T-helper 2 cell treated with Interferon-gamma antibody and Interleukin-4, amounts not matched to agents 5 μg/mL and 100 μg/mL, for 36 hours (primary cell): ENCODE data around the gene CHMP5.

Source experiments
- DNase-seq: peaks from one replicate; pipeline ENCODE4 v3.0.0; 2021; ENCODE audit warnings: low spot score
- H3K27ac Mint-ChIP-seq: one replicate; pipeline ENCODE4 v1.8.0; 2021; ENCODE audit warnings: mild to moderate bottlenecking, mixed read lengths
- H3K27me3 Mint-ChIP-seq: one replicate; pipeline ENCODE4 v1.8.0; 2021; ENCODE audit warnings: low read depth, mixed read lengths
- H3K36me3 Mint-ChIP-seq: one replicate; pipeline ENCODE4 v1.8.0; 2021; ENCODE audit warnings: low read depth, mixed read lengths
- H3K4me1 Mint-ChIP-seq: one replicate; pipeline ENCODE4 v1.8.0; 2021; ENCODE audit warnings: low read depth, mixed read lengths
- H3K4me3 Mint-ChIP-seq: one replicate; pipeline ENCODE4 v1.8.0; 2022; ENCODE audit warnings: mild to moderate bottlenecking, moderate library complexity, mixed read lengths
- H3K9me3 Mint-ChIP-seq: one replicate; pipeline ENCODE4 v1.8.0; 2021; ENCODE audit warnings: mixed read lengths

CHMP5 gene

DNA sequence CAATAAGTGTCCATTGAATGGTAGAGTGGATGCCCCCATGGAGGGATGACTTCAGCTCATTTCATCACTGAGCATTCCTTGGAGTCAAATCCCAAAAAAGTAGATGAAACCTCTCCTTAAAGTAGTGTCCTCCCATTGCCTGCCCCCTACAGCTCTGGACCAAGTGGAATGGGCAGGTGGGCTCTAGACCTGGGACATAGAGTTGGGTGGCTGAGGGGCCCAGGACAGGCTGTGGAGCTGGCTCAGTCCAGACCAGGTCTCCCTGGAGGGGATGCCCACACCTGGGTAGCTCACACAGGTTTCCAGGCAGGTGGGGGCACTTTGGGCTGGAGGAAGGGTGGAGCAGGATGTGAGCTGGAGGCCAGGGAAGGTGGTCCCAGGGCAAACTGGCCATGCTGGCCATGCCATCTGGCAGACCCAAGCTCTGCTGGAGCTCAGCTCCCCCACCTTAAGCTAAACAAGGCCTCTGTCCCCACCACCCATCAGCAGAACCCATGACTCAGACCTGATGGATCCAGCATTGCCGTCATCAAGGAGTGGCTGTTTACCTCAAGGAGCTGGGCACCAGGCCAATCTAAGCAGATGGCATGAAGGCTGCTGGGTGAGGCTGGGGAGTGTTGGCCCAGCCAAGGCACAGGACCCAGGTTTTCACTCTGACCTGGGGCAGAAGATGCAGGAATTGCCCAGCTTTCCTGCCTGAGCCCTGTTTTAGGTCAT, 31.1 kb upstream of the CHMP5 start:
- Mint-ChIP-seq H3K27ac (no peak overlapping the region), H3K36me3 (no peaks in the 10 kb centered on the region), H3K4me1 (no peaks in the 10 kb centered on the region), H3K9me3 (no peaks in the 10 kb centered on the region), H3K4me3 (no peak overlapping the region), H3K27me3 (peaks cover 7% of the 10 kb centered on the region)
- no peak for DNase-seq

DNA sequence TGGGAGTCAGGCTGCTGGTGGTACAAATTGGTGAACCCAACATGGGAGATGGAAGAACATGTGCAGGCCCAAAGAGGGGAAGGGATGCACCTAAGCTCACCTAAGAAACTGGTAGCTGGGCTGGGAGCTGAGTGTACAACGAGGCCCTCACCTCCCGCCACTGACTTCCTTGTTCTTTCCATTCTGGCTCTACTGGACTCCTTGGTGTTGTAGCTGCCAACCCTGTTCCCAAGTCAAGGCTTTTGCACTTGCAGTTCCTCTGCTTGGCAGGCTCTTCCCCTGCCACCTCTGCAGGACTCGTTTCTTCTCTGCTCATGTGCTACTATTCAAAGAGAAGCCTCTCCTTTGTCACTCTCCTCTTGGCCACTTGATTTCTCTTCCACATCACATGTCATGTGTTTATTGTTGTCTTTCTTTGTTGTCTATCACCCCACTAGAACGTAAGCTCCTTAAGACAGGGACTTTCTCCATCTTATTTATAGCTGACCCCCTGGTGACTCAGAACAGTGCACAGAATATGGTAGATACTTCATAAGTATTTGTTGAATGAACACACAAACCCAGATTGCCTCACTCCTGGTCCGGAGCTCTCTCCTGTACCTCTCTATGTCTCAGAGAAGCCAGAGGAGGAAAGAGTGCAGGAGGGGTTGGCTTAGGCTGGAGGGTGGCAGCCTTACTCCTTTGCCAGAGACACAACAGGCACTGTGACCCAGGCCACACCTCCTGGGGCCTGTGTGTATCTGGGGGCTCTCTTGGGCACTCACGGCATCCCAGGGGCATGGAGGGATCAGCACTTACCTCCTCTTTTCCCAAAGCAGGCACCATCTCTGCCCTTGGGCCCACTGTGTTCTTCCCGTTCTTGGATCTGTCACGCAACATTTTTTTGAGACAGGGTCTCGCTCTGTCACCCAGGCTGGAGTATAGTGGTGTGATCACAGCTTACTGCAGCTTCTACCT, 30.1 kb upstream of the CHMP5 start:
- no peak for DNase-seq
- H3K27me3 Mint-ChIP-seq, result peaks cover 7% of the 10 kb centered on the region
- H3K27ac Mint-ChIP-seq, result no peak overlapping the region
- H3K36me3 Mint-ChIP-seq, result no peaks in the 10 kb centered on the region
- no peaks in the 10 kb centered on the region for H3K9me3 Mint-ChIP-seq
- no peak overlapping the region for H3K4me3 Mint-ChIP-seq
- H3K4me1 Mint-ChIP-seq, result peaks cover 1% of the 10 kb centered on the region

DNA sequence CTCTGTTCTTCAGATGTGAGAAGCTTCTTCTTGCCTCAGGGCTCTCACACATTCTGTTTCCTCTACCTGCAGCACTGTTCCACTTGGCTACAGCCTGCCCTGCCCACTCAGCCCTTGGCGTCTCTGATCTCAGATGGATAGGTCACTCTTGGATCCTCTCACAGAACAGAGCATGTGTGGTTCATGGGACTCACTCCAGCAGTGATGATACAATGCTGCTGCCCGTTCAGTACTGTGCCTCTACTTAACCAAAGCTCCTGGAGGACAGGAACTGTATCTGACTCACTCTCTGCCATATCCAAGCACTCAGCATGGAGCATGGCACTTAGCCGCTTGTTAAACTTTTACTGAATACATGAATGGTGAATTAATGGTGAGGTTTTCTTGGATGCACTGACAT, 28.3 kb upstream of the CHMP5 start:
- H3K9me3 Mint-ChIP-seq, result no peaks in the 10 kb centered on the region
- peaks cover 3% of the 10 kb centered on the region for H3K4me1 Mint-ChIP-seq
- no peak for DNase-seq
- no peak overlapping the region for H3K27ac Mint-ChIP-seq
- H3K4me3 Mint-ChIP-seq, result no peak overlapping the region
- peaks cover 10% of the 10 kb centered on the region for H3K27me3 Mint-ChIP-seq
- no peaks in the 10 kb centered on the region for H3K36me3 Mint-ChIP-seq

DNA sequence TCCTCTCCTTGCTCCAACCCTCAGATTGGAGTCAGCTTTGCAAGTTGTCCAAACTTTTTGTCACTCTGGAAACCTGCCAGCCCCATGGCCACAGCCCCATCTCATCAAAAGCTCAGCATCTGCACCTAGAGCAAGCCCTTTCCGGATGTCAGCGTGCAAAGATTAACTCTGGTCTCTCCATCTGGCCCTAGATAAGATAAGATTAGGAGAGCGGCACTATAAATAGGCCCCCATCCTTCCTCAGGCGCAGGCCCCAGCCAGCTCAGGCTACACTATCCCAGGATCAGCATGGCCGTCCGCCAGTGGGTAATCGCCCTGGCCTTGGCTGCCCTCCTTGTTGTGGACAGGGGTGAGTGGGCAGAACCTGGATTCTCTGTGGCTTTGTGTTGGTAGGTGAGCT, 24.9 kb upstream of the CHMP5 start, which contains the start of gene SPINK4:
Gene SPINK4 (plus strand): TSS at position 247 of the 400 bp plus-strand sequence. CDS start 42 bp downstream, at position 289.
- no peak within 1 kb of the TSS for H3K27ac Mint-ChIP-seq
- H3K27me3 Mint-ChIP-seq, result peaks cover 9% of the 10 kb centered on the region
- H3K4me3 Mint-ChIP-seq, result no peak within 1 kb of the TSS
- DNase-seq, result no peak
- no peaks in the 10 kb centered on the region for H3K36me3 Mint-ChIP-seq
- no peaks in the 10 kb centered on the region for H3K9me3 Mint-ChIP-seq
- H3K4me1 Mint-ChIP-seq, result peaks cover 3% of the 10 kb centered on the region

DNA sequence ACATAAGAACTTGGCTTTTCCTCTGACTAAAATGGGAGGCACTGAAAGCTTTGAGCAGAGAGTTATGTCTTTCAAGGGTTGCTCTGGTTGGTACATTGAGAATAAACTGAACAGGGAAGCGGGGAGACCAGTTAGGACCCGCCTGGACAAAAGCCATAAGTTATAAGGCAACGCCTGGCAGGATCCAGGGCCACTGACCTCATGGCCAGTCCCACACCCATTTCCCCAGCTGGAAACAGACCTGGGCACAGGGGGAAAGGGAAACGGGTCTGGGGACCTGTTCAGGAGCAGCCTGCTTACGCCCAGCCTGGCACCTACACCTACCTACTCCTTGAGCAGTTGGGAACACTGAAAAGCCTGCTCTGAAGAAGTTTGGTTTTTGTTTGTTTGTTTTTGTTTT, 23.6 kb upstream of the CHMP5 start:
- H3K27me3 Mint-ChIP-seq, result peaks cover 3% of the 10 kb centered on the region
- H3K4me3 Mint-ChIP-seq, result no peak overlapping the region
- no peak overlapping the region for H3K27ac Mint-ChIP-seq
- DNase-seq, result no peak
- no peaks in the 10 kb centered on the region for H3K36me3 Mint-ChIP-seq
- peaks cover 3% of the 10 kb centered on the region for H3K4me1 Mint-ChIP-seq
- H3K9me3 Mint-ChIP-seq, result no peaks in the 10 kb centered on the region

DNA sequence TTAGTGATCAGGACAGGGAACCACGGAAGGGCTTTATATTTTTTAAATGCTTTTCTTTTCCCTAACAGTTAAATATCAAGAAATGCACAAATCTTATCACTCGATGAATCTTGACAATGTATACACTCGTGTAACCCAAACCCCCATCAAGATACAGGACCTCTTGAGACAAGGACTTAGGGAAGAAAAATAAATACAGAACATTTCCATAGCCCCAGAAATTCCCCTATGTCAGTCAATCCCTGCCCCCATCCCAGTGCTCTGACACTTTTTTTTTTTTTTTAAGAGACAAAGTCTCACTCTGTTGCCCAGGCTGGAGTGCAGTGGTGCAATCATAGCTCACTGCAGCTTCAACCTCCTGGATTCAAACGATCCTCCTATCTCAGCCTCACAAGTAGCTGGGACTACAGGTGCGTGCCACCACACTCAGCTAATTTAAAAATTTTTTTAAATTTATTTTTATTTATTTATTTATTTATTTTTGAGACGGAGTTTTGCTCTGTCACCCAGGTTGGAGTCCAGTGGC, 22.2 kb upstream of the CHMP5 start:
- no peak overlapping the region for H3K4me3 Mint-ChIP-seq
- no peak overlapping the region for H3K27ac Mint-ChIP-seq
- H3K27me3 Mint-ChIP-seq, result peaks cover 3% of the 10 kb centered on the region
- no peak for DNase-seq
- H3K4me1 Mint-ChIP-seq, result peaks cover 3% of the 10 kb centered on the region
- H3K36me3 Mint-ChIP-seq, result peaks cover 3% of the 10 kb centered on the region
- no peaks in the 10 kb centered on the region for H3K9me3 Mint-ChIP-seq

DNA sequence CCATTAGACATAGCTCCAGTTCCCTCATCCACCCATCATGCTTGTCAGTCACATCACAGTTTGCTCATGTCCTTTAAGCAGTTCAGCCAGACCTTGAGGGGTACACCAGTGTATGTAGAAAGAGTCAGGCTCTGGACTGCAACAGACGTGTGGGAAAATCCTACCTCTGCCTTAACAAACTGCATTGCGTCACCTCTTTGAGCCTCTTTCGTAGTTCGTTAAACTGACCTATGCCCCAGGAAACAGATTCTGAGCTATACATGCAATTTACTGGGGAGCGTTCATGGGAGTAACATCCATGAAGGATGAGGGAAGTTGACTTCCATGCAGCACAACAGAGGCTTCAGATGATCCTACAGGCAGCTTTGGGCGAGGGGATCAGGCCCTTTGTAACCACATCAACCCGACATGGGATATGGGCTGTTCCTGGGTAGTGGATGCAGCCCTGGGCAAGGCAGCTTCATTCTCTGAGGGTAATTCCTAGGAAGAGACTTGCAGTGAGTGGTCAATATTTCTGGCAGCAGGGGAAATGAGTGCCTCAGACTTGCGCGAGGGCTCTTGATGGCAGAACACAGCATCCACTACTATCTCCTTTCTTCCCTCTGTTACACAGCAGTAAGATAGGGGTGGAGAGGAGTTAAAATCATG, 20.6 kb upstream of the CHMP5 start:
- Mint-ChIP-seq H3K36me3 (peaks cover 3% of the 10 kb centered on the region), H3K9me3 (no peaks in the 10 kb centered on the region), H3K4me3 (no peak overlapping the region), H3K27me3 (peaks cover 3% of the 10 kb centered on the region), H3K27ac (no peak overlapping the region), H3K4me1 (peaks cover 3% of the 10 kb centered on the region)
- no peak for DNase-seq

DNA sequence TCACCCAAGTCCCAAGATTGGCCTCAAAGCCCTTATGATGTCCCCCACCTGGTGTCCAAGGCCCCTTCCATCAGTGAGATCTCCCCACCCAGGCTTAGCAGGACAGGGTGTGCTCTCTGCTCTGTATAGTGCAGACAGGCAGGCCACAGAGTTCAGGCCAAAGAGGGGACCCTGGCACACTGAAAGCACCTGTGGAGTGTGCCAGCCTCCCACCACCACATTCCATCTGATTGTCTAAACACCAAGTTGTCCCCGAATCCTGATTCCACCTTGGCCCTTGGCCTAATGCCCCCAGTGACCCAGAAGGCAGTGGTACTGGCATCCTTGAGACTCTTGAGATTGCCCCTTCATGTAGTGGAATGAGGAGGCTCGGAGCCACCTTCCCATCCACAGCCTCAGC, 19.5 kb upstream of the CHMP5 start:
- Mint-ChIP-seq H3K9me3 (no peaks in the 10 kb centered on the region), H3K4me1 (no peaks in the 10 kb centered on the region), H3K36me3 (peaks cover 3% of the 10 kb centered on the region), H3K27me3 (peaks cover 3% of the 10 kb centered on the region), H3K4me3 (no peak overlapping the region), H3K27ac (no peak overlapping the region)
- DNase-seq, result no peak

DNA sequence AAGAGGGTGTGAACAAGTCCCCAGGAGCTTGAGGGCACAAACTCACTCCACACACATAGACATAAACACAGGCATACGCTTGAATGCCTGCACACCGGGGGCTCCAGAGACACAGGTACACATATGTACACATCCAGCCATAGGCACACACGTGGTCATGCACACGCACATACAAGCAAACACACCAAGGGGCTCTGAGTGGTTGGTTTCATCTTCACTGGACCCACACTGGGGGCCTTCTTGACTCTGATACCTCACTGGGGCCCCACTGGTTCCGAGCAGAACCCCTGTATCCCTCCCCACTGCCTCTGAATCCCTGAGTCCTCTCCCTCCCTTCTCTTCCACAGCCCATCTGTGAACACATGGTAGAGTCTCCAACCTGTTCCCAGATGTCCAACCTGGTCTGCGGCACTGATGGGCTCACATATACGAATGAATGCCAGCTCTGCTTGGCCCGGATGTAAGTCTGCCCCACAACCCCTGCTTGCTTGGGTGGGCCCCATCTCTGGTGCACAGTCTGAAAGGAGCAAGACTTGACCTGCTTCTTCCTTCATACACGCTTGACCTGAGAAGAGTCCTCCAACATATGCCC, 18.5 kb upstream of the CHMP5 start:
- H3K36me3 Mint-ChIP-seq, result peaks cover 5% of the 10 kb centered on the region
- DNase-seq, result no peak
- H3K27ac Mint-ChIP-seq, result no peak overlapping the region
- H3K9me3 Mint-ChIP-seq, result no peaks in the 10 kb centered on the region
- no peaks in the 10 kb centered on the region for H3K4me1 Mint-ChIP-seq
- H3K27me3 Mint-ChIP-seq, result no peaks in the 10 kb centered on the region
- H3K4me3 Mint-ChIP-seq, result no peak overlapping the region

DNA sequence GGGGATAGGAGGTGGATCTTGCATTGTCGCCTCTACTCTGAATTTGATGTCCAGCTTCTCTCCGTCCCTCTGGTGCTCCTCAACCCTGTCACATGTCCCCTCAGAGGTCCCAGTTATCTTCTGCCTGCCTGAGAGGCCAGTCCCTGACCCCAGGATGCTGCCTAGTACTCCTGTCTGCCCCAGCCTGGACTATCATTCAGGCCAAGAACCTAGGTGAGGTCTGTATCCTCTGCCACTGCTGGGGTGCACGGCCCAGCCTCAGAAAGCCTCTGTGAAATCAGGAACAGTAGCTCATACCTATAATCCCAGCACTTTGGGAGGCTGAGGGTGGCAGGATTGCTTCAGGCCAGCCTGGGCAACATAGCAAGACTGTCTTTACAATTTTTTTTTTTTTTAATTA, 16.2 kb upstream of the CHMP5 start:
- no peak overlapping the region for H3K27ac Mint-ChIP-seq
- H3K36me3 Mint-ChIP-seq, result peaks cover 17% of the 10 kb centered on the region
- no peaks in the 10 kb centered on the region for H3K27me3 Mint-ChIP-seq
- no peaks in the 10 kb centered on the region for H3K9me3 Mint-ChIP-seq
- DNase-seq, result no peak
- H3K4me3 Mint-ChIP-seq, result no peak overlapping the region
- H3K4me1 Mint-ChIP-seq, result no peaks in the 10 kb centered on the region

DNA sequence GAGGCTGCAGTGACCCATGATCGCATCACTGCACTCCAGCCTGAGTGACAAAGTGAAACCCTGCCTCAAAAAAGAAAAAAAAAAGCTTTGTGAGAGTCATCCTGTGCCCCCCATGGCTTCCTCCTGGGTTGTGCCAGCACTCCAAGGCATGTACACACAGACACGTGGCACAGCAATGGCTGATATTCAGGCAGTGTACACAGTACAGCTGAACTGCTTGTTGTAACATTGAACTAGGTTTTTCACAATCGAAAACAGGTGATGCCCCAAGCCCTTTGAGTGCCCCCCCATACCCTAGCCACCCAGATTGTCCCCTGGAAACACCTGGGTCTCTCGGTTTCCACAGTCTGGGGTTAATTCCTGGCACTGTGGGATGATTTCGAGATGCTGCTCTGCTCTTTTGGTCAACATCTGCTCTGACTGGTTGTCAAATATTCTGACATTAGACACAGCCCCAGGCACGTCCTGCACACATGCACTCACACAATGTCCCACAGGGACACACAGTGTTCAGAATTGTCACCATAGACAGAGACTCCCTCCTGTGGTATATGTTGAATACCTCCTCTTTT, 15.7 kb upstream of the CHMP5 start:
- Mint-ChIP-seq H3K27me3 (no peaks in the 10 kb centered on the region), H3K27ac (peak overlapping the region; percentile 19), H3K9me3 (no peaks in the 10 kb centered on the region), H3K4me3 (no peak overlapping the region), H3K4me1 (no peaks in the 10 kb centered on the region), H3K36me3 (peaks cover 17% of the 10 kb centered on the region)
- no peak for DNase-seq

DNA sequence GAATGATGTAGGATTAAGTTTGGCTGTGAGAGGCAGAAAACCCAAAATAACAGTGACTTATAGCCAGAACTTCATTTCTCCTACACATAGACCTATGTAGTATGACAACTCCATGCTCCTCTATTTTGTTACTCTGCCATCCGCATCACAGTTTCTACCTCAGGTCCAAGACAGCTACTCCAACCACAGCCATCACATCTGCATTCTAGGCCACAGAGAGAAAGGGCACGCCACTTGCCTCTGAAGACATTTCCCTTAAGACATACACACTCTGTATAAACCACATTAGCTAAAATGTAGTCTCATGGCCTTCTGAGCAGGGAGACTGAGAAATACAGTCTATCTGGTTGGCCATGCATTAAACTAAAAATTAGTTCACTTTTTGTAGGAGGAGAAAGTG, 14.9 kb upstream of the CHMP5 start:
- Mint-ChIP-seq H3K27me3 (no peaks in the 10 kb centered on the region), H3K4me1 (no peaks in the 10 kb centered on the region), H3K27ac (no peak overlapping the region), H3K9me3 (no peaks in the 10 kb centered on the region), H3K36me3 (peaks cover 24% of the 10 kb centered on the region), H3K4me3 (no peak overlapping the region)
- DNase-seq, result no peak

DNA sequence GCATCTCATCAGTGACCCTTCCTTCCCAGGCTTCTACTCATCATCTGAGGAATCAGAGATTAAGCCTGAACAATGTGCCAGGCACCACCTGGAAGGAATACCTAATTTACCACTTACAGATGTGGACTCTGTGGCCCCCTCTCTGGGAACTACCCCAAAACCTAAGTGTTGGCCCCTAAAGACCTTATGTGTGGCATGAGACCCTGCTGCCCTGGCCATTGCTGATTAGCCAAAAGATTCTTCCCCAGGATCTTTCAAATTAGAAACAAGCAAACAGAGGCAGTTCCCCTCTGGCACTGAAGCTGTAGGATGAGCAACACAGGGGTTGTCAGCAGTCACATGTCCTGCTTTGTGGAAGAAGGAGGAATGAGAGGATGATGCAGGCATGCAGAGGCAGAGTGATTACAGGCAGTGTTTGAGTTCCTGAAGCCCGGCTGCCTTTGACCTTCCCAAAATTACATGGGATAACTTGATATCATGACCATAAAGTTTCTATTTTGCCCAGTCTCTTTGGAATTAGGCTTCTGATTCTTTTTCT, 14.3 kb upstream of the CHMP5 start:
- DNase-seq, result no peak
- Mint-ChIP-seq H3K27me3 (no peaks in the 10 kb centered on the region), H3K4me3 (no peak overlapping the region), H3K27ac (no peak overlapping the region), H3K4me1 (no peaks in the 10 kb centered on the region), H3K36me3 (peaks cover 27% of the 10 kb centered on the region), H3K9me3 (no peaks in the 10 kb centered on the region)
